OCI-LY7 (cell line): Measurements from ENCODE around the gene TMEM258. TPM values are rescaled to one million over a fixed set of nuclear protein-coding genes. Genes with fewer than 3 reads are reported as not detected.

Experiments used
- BruUV-seq: library from RNA; stranded (reverse); fragments of 400-500 nt; replicated peaks from 2 replicates; lab custom pipeline; 2021; lab: Mats Ljungman, UMichigan
- CTCF ChIA-PET: fragments of 300-600 bp; sonication (Branson Sonifier 250); formaldehyde crosslinking; loops from one replicate; lab custom pipeline; 2022; ENCODE audit warnings: antibody characterized with exemption; ENCODE audit not compliant: unreplicated experiment; lab: Charles Lee
- POLR2A ChIA-PET: fragments of 300-600 bp; sonication (Branson Sonifier 250); formaldehyde crosslinking; loops from one replicate; lab custom pipeline; 2022; ENCODE audit warnings: antibody characterized with exemption; lab: Charles Lee
- DNase-seq: peaks from one replicate; pipeline ENCODE4 v3.0.0-alpha.2; 2015; ENCODE audit warnings: low spot score
- H2AFZ ChIP-seq: fragments of 200-600 bp; sonication (generic), shearing (Covaris generic); 2 replicates; pipeline ENCODE4 v1.6.1; 2014; ENCODE audit warnings: mild to moderate bottlenecking, antibody characterized with exemption, low read length, moderate library complexity
- H3K27ac ChIP-seq: fragments of 200-600 bp; sonication (generic); 2 replicates; pipeline ENCODE4 v1.5.1; 2014; ENCODE audit warnings: mixed run types, low read depth, mild to moderate bottlenecking, moderate library complexity, low read length, inconsistent platforms; ENCODE audit not compliant: poor library complexity, severe bottlenecking
- H3K36me3 ChIP-seq: fragments of 200-600 bp; sonication (generic); 2 replicates; pipeline ENCODE4 v1.6.1; 2014; ENCODE audit warnings: mild to moderate bottlenecking, antibody characterized with exemption, low read length, moderate library complexity, mixed read lengths; ENCODE audit not compliant: insufficient read depth
- H3K4me1 ChIP-seq: fragments of 200-600 bp; sonication (generic); 2 replicates; pipeline ENCODE4 v1.5.1; 2014; ENCODE audit warnings: mild to moderate bottlenecking, low read length; ENCODE audit not compliant: insufficient read depth, poor library complexity, severe bottlenecking
- H3K4me2 ChIP-seq: fragments of 200-600 bp; sonication (generic); 2 replicates; pipeline ENCODE4 v1.6.1; 2014; ENCODE audit warnings: mild to moderate bottlenecking, low read length
- H3K4me3 ChIP-seq: fragments of 200-600 bp; sonication (generic); 2 replicates; pipeline ENCODE4 v1.5.1; 2014; ENCODE audit warnings: mild to moderate bottlenecking, low read depth, low read length; ENCODE audit not compliant: poor library complexity, severe bottlenecking
- H3K79me2 ChIP-seq: fragments of 200-600 bp; sonication (generic); 2 replicates; pipeline ENCODE4 v1.6.1; 2016; ENCODE audit warnings: low read depth, mild to moderate bottlenecking, low read length, moderate library complexity, mixed read lengths; ENCODE audit not compliant: insufficient read depth
- H3K9me2 ChIP-seq: fragments of 200-600 bp; sonication (generic); 2 replicates; pipeline ENCODE4 v1.6.1; 2016; ENCODE audit warnings: mild to moderate bottlenecking, low read length, mixed read lengths; ENCODE audit not compliant: insufficient read depth
- H3K9me3 ChIP-seq: fragments of 200-600 bp; sonication (generic); 2 replicates; pipeline ENCODE4 v1.6.1; 2014; ENCODE audit warnings: mild to moderate bottlenecking, mixed run types, low read length, mixed read lengths
- H4K20me1 ChIP-seq: fragments of 200-600 bp; sonication (generic); 2 replicates; pipeline ENCODE4 v1.6.1; 2014; ENCODE audit warnings: mild to moderate bottlenecking, antibody characterized with exemption, low read length, moderate library complexity, mixed read lengths; ENCODE audit not compliant: insufficient read depth
- CTCF ChIP-seq: fragments of 200-600 bp; sonication (generic); conservative IDR thresholded peaks from 2 replicates; pipeline ENCODE4 v1.5.1; 2014; ENCODE audit warnings: mild to moderate bottlenecking, antibody characterized with exemption, low read length, moderate library complexity, mixed read lengths
- EZH2phosphoT487 ChIP-seq: fragments of 200-600 bp; sonication (generic); IDR thresholded peaks from 2 replicates; pipeline ENCODE4 v1.6.1; 2018; ENCODE audit warnings: low read depth, borderline replicate concordance, mild to moderate bottlenecking, mixed run types, antibody characterized with exemption, low read length, moderate library complexity, mixed read lengths
- intact Hi-C: fragments of 100-400 bp; cut with micrococcal nuclease; formaldehyde crosslinking; loops from one replicate; pipeline ENCODE4 v1.10.0; 2022; ENCODE audit not compliant: unreplicated experiment
- total RNA-seq, 2 experiments: library from RNA; depleted of rRNA in 1 of 2; stranded (reverse); fragments of >200 nt in 1 of 2; shearing (Covaris generic) in 1 of 2; gene quantifications; 2 replicates each; pipeline ENCODE4 v1.2.3, GENCODE V29; 2014 to 2022

The TMEM258 gene
- total RNA-seq, 2 experiments from 2014 or later = 174 TPM

DNA sequence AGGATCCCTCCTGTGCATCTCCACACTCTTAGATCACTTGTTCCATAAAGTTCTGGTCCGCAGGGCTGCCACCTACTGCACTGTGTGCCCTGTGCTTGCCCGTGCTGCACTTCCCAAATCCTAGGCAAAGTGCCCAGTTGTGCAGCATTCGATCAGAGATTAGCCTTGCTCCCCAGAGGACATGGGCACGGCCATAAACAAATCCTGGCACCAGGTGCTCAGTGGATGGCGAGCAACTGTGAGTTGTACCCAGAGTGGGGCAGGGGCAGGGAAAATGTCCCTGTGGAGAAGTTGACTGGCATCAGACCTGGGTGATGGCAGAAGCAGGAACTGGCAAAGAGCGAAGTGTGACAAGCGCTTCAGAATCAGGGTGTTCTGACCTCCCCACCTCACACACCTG, 40.4 kb upstream of the TMEM258 start:
- no TSS peak for BruUV-seq
- no peaks in the 10 kb centered on the region for H3K36me3 ChIP-seq
- POLR2A ChIA-PET = no interaction called here
- no peak overlapping the region for H3K27ac ChIP-seq
- intact Hi-C loops = no loop called here
- DNase-seq = no peak
- H3K9me3 ChIP-seq = no peaks in the 10 kb centered on the region
- CTCF ChIA-PET = no interaction called here
- H3K4me1 ChIP-seq = peaks cover 31% of the 10 kb centered on the region
- no peak overlapping the region for H2AFZ ChIP-seq
- H4K20me1 ChIP-seq = no peaks in the 10 kb centered on the region
- H3K4me2 ChIP-seq = no peak overlapping the region
- H3K9me2 ChIP-seq = no peaks in the 10 kb centered on the region
- no peak for TF ChIP-seq EZH2phosphoT487
- no peaks in the 10 kb centered on the region for H3K79me2 ChIP-seq
- H3K4me3 ChIP-seq = no peak overlapping the region

DNA sequence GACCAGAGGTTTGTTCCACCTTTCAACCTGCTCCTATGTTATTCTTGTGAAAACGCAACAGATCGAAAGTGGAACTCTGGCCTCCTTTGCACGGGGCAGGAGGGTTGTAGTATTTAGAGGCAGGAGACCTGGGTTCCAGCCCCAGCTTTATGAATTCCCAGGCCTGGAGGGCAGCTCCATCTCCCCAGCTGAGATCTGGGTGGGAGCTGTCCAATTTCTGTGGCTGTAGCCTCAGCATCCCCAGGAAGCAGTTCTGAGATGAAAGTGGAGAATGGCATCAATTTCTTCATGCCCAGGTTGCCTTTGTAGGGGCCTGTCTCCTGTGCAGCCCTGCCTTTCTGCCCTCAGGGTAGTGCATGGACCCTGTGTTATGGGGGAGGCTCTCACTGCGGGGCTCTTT, 39.8 kb upstream of the TMEM258 start:
- no peaks in the 10 kb centered on the region for H3K9me2 ChIP-seq
- ChIA-PET CTCF (no interaction called here), POLR2A (no interaction called here)
- no peak overlapping the region for H3K4me3 ChIP-seq
- H3K27ac ChIP-seq = no peak overlapping the region
- no peaks in the 10 kb centered on the region for H3K79me2 ChIP-seq
- H4K20me1 ChIP-seq = no peaks in the 10 kb centered on the region
- no peaks in the 10 kb centered on the region for H3K36me3 ChIP-seq
- DNase-seq = no peak
- no peaks in the 10 kb centered on the region for H3K9me3 ChIP-seq
- no TSS peak for BruUV-seq
- H3K4me2 ChIP-seq = no peak overlapping the region; the same call in 1 of the 2 replicates
- intact Hi-C loops = no loop called here
- H3K4me1 ChIP-seq = peaks cover 31% of the 10 kb centered on the region
- TF ChIP-seq EZH2phosphoT487 (no peak), CTCF (no peak)
- H2AFZ ChIP-seq = no peak overlapping the region

DNA sequence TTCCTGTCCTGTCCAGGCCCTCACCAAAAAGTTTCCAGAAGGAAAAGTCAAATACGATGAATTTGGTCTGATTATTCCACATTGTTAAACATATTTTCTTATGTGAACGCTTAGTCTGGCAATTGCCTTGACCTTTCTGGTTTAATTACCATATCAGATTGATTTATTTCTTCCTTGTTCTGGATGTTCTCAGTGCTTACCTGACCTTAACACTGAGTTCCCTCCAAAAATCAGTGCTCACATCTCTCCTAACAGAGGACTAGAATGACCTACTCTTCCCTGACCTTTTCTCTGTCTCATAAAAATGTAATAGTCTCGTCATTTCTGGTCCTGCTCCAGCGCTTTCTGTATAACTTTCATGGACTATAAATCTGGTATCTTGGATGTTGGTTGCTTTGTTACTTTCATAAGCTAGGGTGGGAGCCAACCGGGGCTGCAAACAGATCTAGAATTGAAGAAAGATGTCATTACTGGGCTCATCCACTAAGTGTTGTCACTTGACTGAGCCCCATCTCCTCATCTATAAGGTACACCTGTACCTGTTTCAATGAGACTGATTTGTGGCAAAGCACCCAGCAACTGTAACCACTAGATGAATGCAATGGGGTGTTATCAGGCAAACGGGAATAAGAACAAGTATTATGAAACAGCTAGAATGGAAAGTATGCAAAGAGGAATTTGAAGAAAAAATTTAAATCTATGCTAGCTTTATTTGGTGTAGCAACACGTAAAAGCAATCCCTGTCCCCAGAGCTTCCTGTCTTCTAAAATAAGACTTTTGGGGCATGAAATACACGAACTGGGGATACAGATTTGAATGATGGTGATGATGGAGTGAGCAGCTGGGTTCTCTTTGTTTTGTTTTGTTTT, 38.1 kb upstream of the TMEM258 start:
- H3K27ac ChIP-seq = no peak overlapping the region
- no peaks in the 10 kb centered on the region for H3K9me3 ChIP-seq
- H2AFZ ChIP-seq = no peak overlapping the region
- peaks cover 25% of the 10 kb centered on the region for H3K4me1 ChIP-seq
- no peaks in the 10 kb centered on the region for H3K9me2 ChIP-seq
- ChIA-PET CTCF (no interaction called here), POLR2A (interaction anchor here (0.6 to 0.8 kb wide), 2 partner anchors 8 to 23 kb away, joined by 3 read pairs; no protein-coding TSS in a partner anchor)
- TF ChIP-seq EZH2phosphoT487 (no peak), CTCF (no peak)
- no peak overlapping the region for H3K4me3 ChIP-seq
- intact Hi-C loops = no loop called here
- no TSS peak for BruUV-seq
- H3K36me3 ChIP-seq = no peaks in the 10 kb centered on the region
- DNase-seq = no peak
- H3K4me2 ChIP-seq = no peak overlapping the region; the same call in 1 of the 2 replicates
- no peaks in the 10 kb centered on the region for H3K79me2 ChIP-seq
- no peaks in the 10 kb centered on the region for H4K20me1 ChIP-seq
